HepG2 (cell line): ENCODE results near the gene SLC38A2. TPM values are rescaled to one million over a fixed set of nuclear protein-coding genes. Genes with fewer than 3 reads are reported as not detected.

Experiments used
- AKNA ChIP-seq: sonication (generic); formaldehyde crosslinking; IDR thresholded peaks from 2 replicates; pipeline ENCODE4 v1.4.0; 2020; ENCODE audit warnings: missing genetic modification reagents, borderline replicate concordance
- ARNT ChIP-seq: fragments of 450-650 bp; IDR thresholded peaks from 2 replicates; pipeline ENCODE4 v1.6.1; 2017
- ATF7 ChIP-seq, 2 experiments: fragments of 450-650 bp in 1 of 2; sonication (generic) in 1 of 2; formaldehyde crosslinking in 1 of 2; IDR thresholded peaks; 2 replicates each; pipeline versions ENCODE4 v1.4.0 to v1.6.1; 2016 to 2020; ENCODE audit warnings: antibody characterized with exemption in 1 of 2, mild to moderate bottlenecking in 1 of 2, missing genetic modification reagents in 1 of 2
- CREB1 ChIP-seq, 2 experiments: fragments of 450-650 bp in 1 of 2; IDR thresholded peaks; 2 replicates each; pipeline ENCODE4 v1.6.1; 2016 to 2017; ENCODE audit warnings: control low read depth in 1 of 2, mild to moderate bottlenecking in 1 of 2, missing compliant biosample characterization in 1 of 2, missing genetic modification characterization in 1 of 2
- EEA1 ChIP-seq: sonication (generic); formaldehyde crosslinking; IDR thresholded peaks from 2 replicates; pipeline ENCODE4 v1.5.1; 2020; ENCODE audit warnings: mild to moderate bottlenecking, missing genetic modification reagents, borderline replicate concordance
- FOXA1 ChIP-seq, 2 experiments: fragments of 450-650 bp in 1 of 2; sonication (generic) in 1 of 2; formaldehyde crosslinking in 1 of 2; IDR thresholded peaks; 2 replicates each; pipeline versions ENCODE4 v1.4.0 to v1.6.1; 2016 to 2020; ENCODE audit warnings: missing genetic modification reagents in 1 of 2
- GATA4 ChIP-seq: sonication (generic); IDR thresholded peaks from 2 replicates; pipeline ENCODE4 v1.6.1; 2016; ENCODE audit warnings: antibody characterized with exemption, low read depth, borderline replicate concordance
- GTF2F1 ChIP-seq: fragments of 150-350 bp; IDR thresholded peaks from 2 replicates; pipeline ENCODE4 v1.6.1; 2014; ENCODE audit warnings: low read length
- HDAC2 ChIP-seq: sonication (generic); formaldehyde crosslinking; IDR thresholded peaks from 2 replicates; pipeline ENCODE4 v1.4.0; 2020; ENCODE audit warnings: missing genetic modification reagents
- HIVEP1 ChIP-seq: sonication (generic); formaldehyde crosslinking; IDR thresholded peaks from 2 replicates; pipeline ENCODE4 v1.4.0; 2020; ENCODE audit warnings: mild to moderate bottlenecking, missing genetic modification reagents
- HOXA7 ChIP-seq: sonication (generic); formaldehyde crosslinking; IDR thresholded peaks from 2 replicates; pipeline ENCODE4 v1.8.1; 2022; ENCODE audit warnings: mild to moderate bottlenecking, missing genetic modification reagents, moderate library complexity
- MED13 ChIP-seq: sonication (generic); formaldehyde crosslinking; IDR thresholded peaks from 2 replicates; pipeline ENCODE4 v1.5.0; 2020; ENCODE audit warnings: missing genetic modification reagents
- MEIS2 ChIP-seq: sonication (generic); formaldehyde crosslinking; IDR thresholded peaks from 2 replicates; pipeline ENCODE4 v1.9.0; 2021; ENCODE audit warnings: mild to moderate bottlenecking, missing genetic modification reagents
- MTA1 ChIP-seq: sonication (generic); formaldehyde crosslinking; IDR thresholded peaks from 2 replicates; pipeline ENCODE4 v1.4.0; 2020; ENCODE audit warnings: missing genetic modification reagents, mild to moderate bottlenecking, borderline replicate concordance
- MTF1 ChIP-seq: sonication (generic); formaldehyde crosslinking; IDR thresholded peaks from 2 replicates; pipeline ENCODE4 v1.5.0; 2020; ENCODE audit warnings: missing genetic modification reagents
- NFIB ChIP-seq: sonication (generic); formaldehyde crosslinking; IDR thresholded peaks from 2 replicates; pipeline ENCODE4 v1.9.0; 2021; ENCODE audit warnings: missing genetic modification reagents, mild to moderate bottlenecking, borderline replicate concordance
- POLR2AphosphoS5 ChIP-seq: IDR thresholded peaks from 2 replicates; pipeline ENCODE4 v1.6.1; 2012; ENCODE audit warnings: low read depth, low read length
- SCMH1 ChIP-seq: sonication (generic); formaldehyde crosslinking; IDR thresholded peaks from 2 replicates; pipeline ENCODE4 v1.9.0; 2021; ENCODE audit warnings: missing genetic modification reagents, mild to moderate bottlenecking, borderline replicate concordance
- SNAPC5 ChIP-seq: sonication (generic); formaldehyde crosslinking; IDR thresholded peaks from 2 replicates; pipeline ENCODE4 v1.8.1; 2023; ENCODE audit warnings: mild to moderate bottlenecking, missing genetic modification reagents, borderline replicate concordance
- SP1 ChIP-seq, 2 experiments: fragments of 450-650 bp in 1 of 2; sonication (generic) in 1 of 2; formaldehyde crosslinking in 1 of 2; IDR thresholded peaks; 2 replicates each; pipeline versions ENCODE4 v1.4.0 to v1.6.1; 2016 to 2020; ENCODE audit warnings: missing genetic modification reagents in 1 of 2
- ZBTB7A ChIP-seq: sonication (generic); formaldehyde crosslinking; IDR thresholded peaks from 2 replicates; pipeline ENCODE4 v1.8.0; 2022; ENCODE audit warnings: mild to moderate bottlenecking, missing genetic modification reagents
- ZNF30 ChIP-seq: sonication (generic); formaldehyde crosslinking; IDR thresholded peaks from 2 replicates; pipeline ENCODE4 v1.5.0; 2020; ENCODE audit warnings: mild to moderate bottlenecking, missing genetic modification reagents
- ZNF329 ChIP-seq: sonication (generic); formaldehyde crosslinking; IDR thresholded peaks from 2 replicates; pipeline ENCODE4 v1.9.0; 2021; ENCODE audit warnings: low read depth, mild to moderate bottlenecking, missing genetic modification reagents
- ZNF337 ChIP-seq: sonication (generic); formaldehyde crosslinking; IDR thresholded peaks from 2 replicates; pipeline ENCODE4 v1.5.1; 2020; ENCODE audit warnings: missing genetic modification reagents, low read depth, mild to moderate bottlenecking, borderline replicate concordance
- ZNF556 ChIP-seq: sonication (generic); formaldehyde crosslinking; IDR thresholded peaks from 2 replicates; pipeline ENCODE4 v1.4.0; 2020; ENCODE audit warnings: mild to moderate bottlenecking, missing genetic modification reagents, borderline replicate concordance
- ZSCAN31 ChIP-seq: sonication (generic); formaldehyde crosslinking; IDR thresholded peaks from 2 replicates; pipeline ENCODE4 v1.5.0; 2020; ENCODE audit warnings: low read depth, mild to moderate bottlenecking, missing genetic modification reagents
- polyA plus RNA-seq, 8 experiments: library from polyadenylated mRNA; depleted of rRNA in 3 of 8; stranded (reverse) in 7 of 8; unstranded in 1 of 8; fragments of >200 nt; fragmentation: Illumina TruSeq in 4 of 8; extraction: Trizol in 4 of 8; gene quantifications; 2 replicates each; pipeline versions ENCODE4 v1.2.1 to v1.2.3, GENCODE V29; 2011 to 2016; ENCODE audit warnings: low read depth in 4 of 8, missing spikeins in 1 of 8, mixed read lengths in 1 of 8; ENCODE audit not compliant: insufficient read depth in 1 of 8
- total RNA-seq, 5 experiments: library from RNA; depleted of rRNA; stranded (reverse); fragments of >200 nt; fragmentation: Illumina TruSeq; extraction: Trizol; gene quantifications; 2 replicates each; pipeline ENCODE4 v1.2.3, GENCODE V29; 2016; ENCODE audit warnings: low read depth in 1 of 5

Gene SLC38A2
- total and polyA plus RNA-seq, 2 of the 13 experiments (the other 11 are each of a cell fraction or from before 2014, with no cell fraction given), result 368 to 880 TPM

- no peak for TF ChIP-seq ATF7 (IDR thresholded peaks at IDR 0.05)
- no peak for TF ChIP-seq ATF7 (CRISPR knock-in tag; IDR thresholded peaks at IDR 0.05)
- TF ChIP-seq SCMH1 (CRISPR knock-in tag), result no peak
- TF ChIP-seq GTF2F1, result no peak
- TF ChIP-seq ARNT, result no peak
- TF ChIP-seq MTA1 (CRISPR knock-in tag), result no peak
- TF ChIP-seq MEIS2 (CRISPR knock-in tag), result peak; percentile 3; the same call in 1 of the 2 replicates
- no peak for TF ChIP-seq CREB1 (IDR thresholded peaks at IDR 0.05)
- no peak for TF ChIP-seq CREB1 (CRISPR knock-in tag; IDR thresholded peaks at IDR 0.05)
- TF ChIP-seq NFIB (CRISPR knock-in tag), result no peak
- no peak for TF ChIP-seq ZNF30
- TF ChIP-seq FOXA1 (IDR thresholded peaks at IDR 0.05), result no peak
- TF ChIP-seq FOXA1 (CRISPR knock-in tag; IDR thresholded peaks at IDR 0.05), result peak; percentile 52; the same call in 1 of the 2 replicates
- TF ChIP-seq EEA1, result no peak
- TF ChIP-seq SNAPC5 (CRISPR knock-in tag), result 0 out of 2 replicates have a peak, but pooled peaks have one; percentile 24
- TF ChIP-seq ZBTB7A, result no peak; the same call in none of the 2 replicates
- TF ChIP-seq ZNF329 (CRISPR knock-in tag), result 0 out of 2 replicates have a peak, but pooled peaks have one; percentile 28
- TF ChIP-seq ZNF337 (CRISPR knock-in tag), result no peak
- no peak for TF ChIP-seq MTF1 (CRISPR knock-in tag)
- TF ChIP-seq ZNF556 (CRISPR knock-in tag), result no peak; the same call in 1 of the 2 replicates
- no peak; the same call in 1 of the 2 replicates for TF ChIP-seq ZSCAN31 (CRISPR knock-in tag)
- TF ChIP-seq HOXA7 (CRISPR knock-in tag), result no peak
- no peak for TF ChIP-seq HDAC2 (CRISPR knock-in tag)
- TF ChIP-seq MED13, result no peak; the same call in 1 of the 2 replicates
- TF ChIP-seq SP1 (IDR thresholded peaks at IDR 0.05), result no peak
- TF ChIP-seq SP1 (CRISPR knock-in tag; IDR thresholded peaks at IDR 0.05), result no peak
- peak; percentile 2; the same call in 1 of the 2 replicates for TF ChIP-seq POLR2AphosphoS5
- no peak for TF ChIP-seq GATA4
- 0 out of 2 replicates have a peak, but pooled peaks have one; percentile 26 for TF ChIP-seq AKNA
- no peak for TF ChIP-seq HIVEP1
These were observed 642 bp downstream of the SLC38A2 start (continued) for GRCh38 chr12:46371718-46372543.
